HepG2 (cell line): ENCODE results near the gene SNRPD1.

Experiments
- CTCF ChIP-seq: sonication (generic); formaldehyde crosslinking; IDR thresholded peaks from 2 replicates; pipeline ENCODE4 v1.5.0; 2020; ENCODE audit warnings: mild to moderate bottlenecking, missing genetic modification reagents, moderate library complexity
- DNMT1 ChIP-seq: sonication (generic); formaldehyde crosslinking; IDR thresholded peaks from 2 replicates; pipeline ENCODE4 v1.5.1; 2020; ENCODE audit warnings: mild to moderate bottlenecking, missing genetic modification reagents
- EEA1 ChIP-seq: sonication (generic); formaldehyde crosslinking; IDR thresholded peaks from 2 replicates; pipeline ENCODE4 v1.5.1; 2020; ENCODE audit warnings: mild to moderate bottlenecking, missing genetic modification reagents, borderline replicate concordance
- GABPA ChIP-seq, 2 experiments: IDR thresholded peaks; 2 replicates each; pipeline ENCODE4 v1.6.1; 2011 to 2016; ENCODE audit warnings: low read depth in 2 of 2, low read length in 1 of 2, missing biosample characterization in 1 of 2, missing genetic modification characterization in 1 of 2
- MXD3 ChIP-seq: IDR thresholded peaks from 2 replicates; pipeline ENCODE4 v1.6.1; 2016; ENCODE audit warnings: mild to moderate bottlenecking, missing biosample characterization, missing genetic modification reagents
- SNAPC4 ChIP-seq: sonication (generic); formaldehyde crosslinking; IDR thresholded peaks from 2 replicates; pipeline ENCODE4 v1.4.0; 2020; ENCODE audit warnings: mild to moderate bottlenecking, missing genetic modification reagents
- ZNF264 ChIP-seq: sonication (generic); formaldehyde crosslinking; IDR thresholded peaks from 2 replicates; pipeline ENCODE4 v1.4.0; 2020; ENCODE audit warnings: missing genetic modification reagents

GRCh38 chr18:21605213-21605612 is 6.9 kb upstream of the SNRPD1 start:
- TF ChIP-seq GABPA (IDR thresholded peaks at IDR 0.05; ENCODE audit: low read depth, low read length), result no peak
- no peak for TF ChIP-seq GABPA (CRISPR knock-in tag; IDR thresholded peaks at IDR 0.05; ENCODE audit: low read depth)
- no peak for TF ChIP-seq EEA1
- no peak for TF ChIP-seq SNAPC4
- no peak for TF ChIP-seq CTCF (CRISPR knock-in tag)
- no peak for TF ChIP-seq ZNF264 (CRISPR knock-in tag)
- TF ChIP-seq MXD3 (CRISPR knock-in tag), result no peak
- no peak for TF ChIP-seq DNMT1 (CRISPR knock-in tag)
